ENCODE data around the gene FAM169A. TPM values are rescaled to one million over a fixed set of nuclear protein-coding genes. Genes with fewer than 3 reads are reported as not detected.

Gene FAM169A
- total RNA-seq, 1 experiment from 2014 or later, result 0.36 TPM

Other genes starting within 250 kb of the FAM169A start
- gene ENC1, start 225.7 kb downstream of the FAM169A start, total RNA-seq (2014; rRNA removed; shearing (Covaris generic)), result 23.3 and 24.0 TPM in 2 replicates
- 162 and 180 TPM in 2 replicates for gene HEXB, start 181.2 kb downstream of the FAM169A start, total RNA-seq (2014; rRNA removed; shearing (Covaris generic))
- gene GFM2, start 99.3 kb downstream of the FAM169A start, total RNA-seq (2014; rRNA removed; shearing (Covaris generic)), result 33.8 and 34.2 TPM in 2 replicates
- gene NSA2, start 99.1 kb downstream of the FAM169A start, total RNA-seq (2014; rRNA removed; shearing (Covaris generic)), result 70.5 and 88.6 TPM in 2 replicates
- 0.10 TPM in 1 of 2 replicates, not detected in the other for gene GCNT4, start 186.2 kb upstream of the FAM169A start, total RNA-seq (2014; rRNA removed; shearing (Covaris generic))

All from RPMI7951 (cell line).